Colonic mucosa (tissue), 4 donors: ENCODE measurements around the gene REV3L. TPM values are rescaled to one million over a fixed set of nuclear protein-coding genes. Genes with fewer than 3 reads are reported as not detected.

Source experiments
- DNase-seq: peaks from one replicate; pipeline ENCODE4 v3.0.0-alpha.2; 2020
- H3K27ac ChIP-seq: fragments of 200-600 bp; one replicate; pipeline ENCODE4 v1.8.0; 2021
- H3K27me3 ChIP-seq: fragments of 200-600 bp; one replicate; pipeline ENCODE4 v1.8.0; 2021
- H3K36me3 ChIP-seq: fragments of 200-600 bp; one replicate; pipeline ENCODE4 v1.8.0; 2021
- H3K4me1 ChIP-seq: fragments of 200-600 bp; one replicate; pipeline ENCODE4 v1.8.0; 2021; ENCODE audit warnings: mild to moderate bottlenecking
- H3K4me3 ChIP-seq: fragments of 200-600 bp; one replicate; pipeline ENCODE4 v1.8.0; 2021
- H3K9ac ChIP-seq, 2 donors: one replicate each; pipeline ENCODE4 v1.7.0; 2013; ENCODE audit warnings: control low read depth in 2 of 2, low read depth in 2 of 2, low read length in 2 of 2
- H3K9me3 ChIP-seq: fragments of 200-600 bp; one replicate; pipeline ENCODE4 v1.8.0; 2021
- CTCF ChIP-seq: fragments of 200-600 bp; IDR thresholded peaks from one replicate; pipeline ENCODE4 v1.8.0; 2022; ENCODE audit warnings: antibody characterized with exemption, mild to moderate bottlenecking
- intact Hi-C: fragments of 100-400 bp; cut with DNase I; formaldehyde crosslinking; loops from one replicate; pipeline ENCODE4 v1.14.1; 2022
- total RNA-seq, 2 donors: library from RNA; stranded (reverse); fragmentation: NEBNext Ultra II Directional in 1 of 2; extraction: Animal tissue kit (Norgen Biotek cat#: 25700) in 1 of 2; gene quantifications; one replicate each; pipeline ENCODE4 v1.2.1, GENCODE V29; 2021
- donor health status: healthy.
- donor health status: DM: no; HTN: no; CAD: no.
- donor health status: DM: no; HTN: no; CAD: no.

Gene REV3L
- total RNA-seq, 2 donors from 2014 or later: 16.7 to 20.8 TPM

- no peak overlapping the region for H3K9ac ChIP-seq
- no peaks in the 10 kb centered on the region for H3K4me1 ChIP-seq
- no peaks in the 10 kb centered on the region for H3K9me3 ChIP-seq
- no peaks in the 10 kb centered on the region for H3K36me3 ChIP-seq
- H3K4me3 ChIP-seq: no peak overlapping the region
- no peak for TF ChIP-seq CTCF
- no peak overlapping the region for H3K27ac ChIP-seq
- DNase-seq: no peak
- intact Hi-C loops: no loop called here
- no peaks in the 10 kb centered on the region for H3K27me3 ChIP-seq
Observed at GRCh38 chr6:111490067-111490466, 7.0 kb upstream of the REV3L start.

DNA sequence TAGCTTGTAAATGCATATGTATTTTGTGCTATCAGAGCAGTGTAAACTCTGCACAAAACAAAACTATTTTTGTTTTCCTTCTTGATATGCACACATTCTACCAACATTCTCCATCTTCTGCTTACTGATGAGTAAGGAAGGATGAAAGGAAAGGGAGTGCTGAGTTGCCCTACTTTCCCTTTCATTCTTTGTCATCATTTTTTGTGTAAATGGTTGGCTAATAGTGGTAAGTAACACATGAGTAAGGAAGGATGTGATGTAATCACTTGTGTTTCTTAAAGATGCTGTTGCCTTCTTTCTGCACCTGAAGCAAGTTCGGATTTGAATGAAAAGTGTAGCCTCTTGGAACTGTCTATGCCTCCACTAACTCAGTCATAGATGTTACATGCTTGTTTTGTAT is 4.6 kb upstream of the REV3L start:
- intact Hi-C loops: loop anchor here (10.0 kb wide), 1 partner anchor 77 kb away; no protein-coding TSS in a partner anchor
- Histone ChIP-seq H3K9me3 (no peaks in the 10 kb centered on the region), H3K4me3 (no peak overlapping the region), H3K9ac (no peak overlapping the region), H3K27ac (peak overlapping the region; percentile 25), H3K27me3 (no peaks in the 10 kb centered on the region), H3K36me3 (no peaks in the 10 kb centered on the region), H3K4me1 (no peaks in the 10 kb centered on the region)
- no peak for TF ChIP-seq CTCF
- DNase-seq: no peak

DNA sequence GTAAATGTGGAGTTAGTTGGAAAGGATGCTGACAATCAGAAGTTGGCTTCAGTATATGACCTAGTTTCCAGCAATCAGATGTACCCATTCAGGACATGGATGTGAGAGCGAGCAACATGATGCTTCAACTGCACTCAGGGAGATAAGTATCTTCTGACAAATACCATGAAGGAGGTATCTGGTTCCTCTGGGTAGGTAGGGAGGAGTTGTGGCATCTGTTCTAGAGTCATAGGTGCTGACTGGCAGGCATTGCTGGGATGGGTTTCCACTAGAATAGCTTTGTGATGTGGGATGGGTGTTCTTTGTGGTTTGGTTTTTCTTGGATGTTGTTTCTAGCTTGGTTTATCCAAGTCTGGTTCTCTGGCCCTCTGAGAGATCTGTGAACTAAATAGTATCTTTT is 3.9 kb upstream of the REV3L start:
- no peaks in the 10 kb centered on the region for H3K4me1 ChIP-seq
- no peak overlapping the region for H3K9ac ChIP-seq
- no peak overlapping the region for H3K27ac ChIP-seq
- no peak overlapping the region for H3K4me3 ChIP-seq
- no peak for TF ChIP-seq CTCF
- H3K27me3 ChIP-seq: no peaks in the 10 kb centered on the region
- intact Hi-C loops: loop anchor here (10.0 kb wide), 1 partner anchor 78 kb away; no protein-coding TSS in a partner anchor
- H3K9me3 ChIP-seq: no peaks in the 10 kb centered on the region
- H3K36me3 ChIP-seq: no peaks in the 10 kb centered on the region
- DNase-seq: no peak

DNA sequence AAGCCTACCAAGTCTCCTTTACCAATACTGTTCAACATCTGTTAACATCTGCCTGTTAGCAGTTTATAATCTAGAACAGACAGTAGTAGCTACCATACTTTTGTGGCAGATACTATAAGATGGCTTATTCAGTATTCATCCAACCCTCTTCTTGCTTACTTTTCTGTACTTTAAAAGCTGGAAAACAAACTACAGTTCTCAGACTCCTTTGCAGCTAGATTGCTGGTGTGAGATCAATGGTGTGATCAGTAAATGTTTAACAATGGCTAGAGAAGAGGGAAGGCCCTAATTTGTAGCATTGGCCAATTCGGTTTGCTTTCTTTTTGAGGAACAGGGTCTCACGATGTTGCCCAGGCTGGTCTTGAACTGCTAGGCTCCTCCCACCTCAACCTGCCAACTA is 3.5 kb upstream of the REV3L start:
- Histone ChIP-seq H3K9ac (no peak overlapping the region), H3K36me3 (no peaks in the 10 kb centered on the region), H3K27me3 (no peaks in the 10 kb centered on the region), H3K27ac (no peak overlapping the region), H3K4me1 (no peaks in the 10 kb centered on the region), H3K4me3 (no peak overlapping the region), H3K9me3 (no peaks in the 10 kb centered on the region)
- no peak for TF ChIP-seq CTCF
- intact Hi-C loops: loop anchor here (10.0 kb wide), 1 partner anchor 78 kb away; no protein-coding TSS in a partner anchor
- DNase-seq: no peak

DNA sequence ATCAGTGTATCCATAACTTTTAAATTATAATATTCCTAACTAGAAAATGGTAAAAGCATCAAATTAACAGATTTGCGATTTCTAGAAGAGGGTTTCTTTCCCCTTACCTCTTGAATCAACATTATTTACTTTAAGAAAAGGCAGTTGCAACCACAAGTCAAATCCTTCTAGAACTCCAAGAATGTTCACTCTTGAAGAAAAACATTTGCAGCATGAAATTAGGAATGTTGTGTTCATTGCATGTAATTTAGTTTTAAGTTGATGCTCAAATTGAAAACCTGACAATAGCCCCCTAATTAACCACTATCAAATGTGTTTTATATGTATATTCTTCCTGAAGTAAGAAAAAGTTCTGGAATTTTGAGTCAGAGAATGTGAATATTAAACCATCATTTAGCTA is 2.3 kb upstream of the REV3L start:
- no peak for DNase-seq
- TF ChIP-seq CTCF: no peak
- Histone ChIP-seq H3K9ac (no peak overlapping the region), H3K27ac (peak overlapping the region; percentile 99), H3K4me1 (peaks cover 4% of the 10 kb centered on the region), H3K4me3 (no peak overlapping the region), H3K9me3 (no peaks in the 10 kb centered on the region), H3K27me3 (no peaks in the 10 kb centered on the region), H3K36me3 (no peaks in the 10 kb centered on the region)
- intact Hi-C loops: loop anchor here (10.0 kb wide), 1 partner anchor 79 kb away; no protein-coding TSS in a partner anchor
